Endothelial cell of umbilical vein (primary cell): ENCODE measurements around the gene EPHA4.

Source experiments
- CTCF ChIP-seq, 2 donors: IDR thresholded peaks; 1 replicate in 1 of 2; 2 replicates in 1 of 2; pipeline ENCODE4 v1.5.1; 2011; ENCODE audit warnings: low read length in 2 of 2, mild to moderate bottlenecking in 2 of 2, moderate library complexity in 2 of 2, control low read depth in 1 of 2, inconsistent platforms in 1 of 2, low read depth in 1 of 2; ENCODE audit not compliant: insufficient read depth in 1 of 2; ENCODE audit errors: extremely low read depth in 1 of 2
- EZH2 ChIP-seq: IDR thresholded peaks from 2 replicates; pipeline ENCODE4 v1.6.1; 2012; ENCODE audit warnings: borderline replicate concordance, low read depth, mild to moderate bottlenecking, moderate library complexity, low read length, inconsistent platforms; ENCODE audit not compliant: severe bottlenecking
- GATA2 ChIP-seq: IDR thresholded peaks from 2 replicates; pipeline ENCODE4 v1.7.0; 2011; ENCODE audit warnings: low read depth, mild to moderate bottlenecking, moderate library complexity, mixed read lengths, low read length; ENCODE audit not compliant: insufficient read length, insufficient read depth
- JUN ChIP-seq: IDR thresholded peaks from 2 replicates; pipeline ENCODE4 v1.6.1; 2011; ENCODE audit warnings: borderline replicate concordance, low read depth; ENCODE audit not compliant: insufficient read length, insufficient read depth
- MAX ChIP-seq: IDR thresholded peaks from 2 replicates; pipeline ENCODE4 v1.6.1; 2011; ENCODE audit not compliant: insufficient read depth, insufficient read length
- MYC ChIP-seq: IDR thresholded peaks from one replicate; pipeline ENCODE4 v1.6.1; 2011; ENCODE audit warnings: mild to moderate bottlenecking, low read depth, low read length
- POLR2A ChIP-seq: IDR thresholded peaks from 2 replicates; pipeline ENCODE4 v1.6.1; 2012; ENCODE audit warnings: low read depth, mild to moderate bottlenecking, control low read depth, low read length
- POLR2AphosphoS5 ChIP-seq: IDR thresholded peaks from 2 replicates; pipeline ENCODE4 v1.6.1; 2012; ENCODE audit warnings: low read depth, mild to moderate bottlenecking, control low read depth, low read length, moderate library complexity; ENCODE audit not compliant: insufficient read depth

- TF ChIP-seq CTCF (IDR thresholded peaks at IDR 0.05; ENCODE audit: extremely low read depth in 1 of 2, insufficient read depth in 1 of 2, low read depth in 1 of 2, low read length in 2 of 2) (no peak), POLR2AphosphoS5 (no peak), MAX (no peak), POLR2A (no peak), JUN (no peak), MYC (no peak), EZH2 (no peak), GATA2 (no peak)
Measured at GRCh38 chr2:221555494-221555846, 16.6 kb downstream of the EPHA4 start.
